ENCODE data around the gene TRMT61A.

Gene TRMT61A

GRCh38 chr14:103535891-103536565 lies 7.0 kb downstream of the TRMT61A start:
- DNase-seq: no peak

GRCh38 chr14:103536693-103537092 lies 7.7 kb downstream of the TRMT61A start:
- DNase-seq: no peak

DNA sequence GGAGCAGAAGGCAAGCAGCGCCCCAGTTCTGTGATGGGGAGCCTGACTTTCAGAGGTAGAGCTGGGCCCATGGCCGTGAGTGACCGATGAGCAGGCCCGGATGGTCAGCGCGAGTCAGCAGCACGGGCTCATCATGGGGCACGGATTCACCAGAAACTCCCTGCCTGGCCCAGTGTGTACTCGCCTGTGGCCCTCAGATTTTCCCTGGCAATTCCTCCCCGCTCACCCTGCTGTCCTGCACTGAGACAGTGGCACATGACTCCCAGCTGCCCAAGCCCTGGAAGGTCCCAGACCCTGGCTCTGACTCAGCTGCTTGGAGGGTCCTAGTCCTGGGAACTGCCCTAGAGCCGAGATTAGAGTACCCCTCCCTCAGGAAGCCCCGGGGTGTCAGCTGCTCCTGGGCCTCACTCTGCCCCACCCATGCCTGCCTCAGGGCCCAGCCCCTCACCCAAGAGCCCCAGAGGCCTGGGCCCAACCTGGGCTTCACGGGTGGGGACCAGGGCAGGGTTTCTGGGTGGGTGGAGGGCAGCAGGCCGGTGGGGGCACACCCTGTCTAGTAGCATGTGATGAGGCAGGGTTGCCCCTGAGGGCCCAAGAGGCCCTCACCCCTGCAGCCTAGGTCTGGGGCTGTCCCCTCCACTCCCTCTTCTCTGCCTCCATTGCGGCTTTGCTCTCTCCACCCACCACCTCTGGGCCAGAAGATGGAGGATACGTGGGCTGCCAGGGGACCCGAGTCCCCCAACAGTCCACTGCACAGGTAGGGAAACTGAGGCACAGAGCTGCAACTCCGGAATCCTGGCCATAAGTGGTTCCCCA lies 8.4 kb downstream of the TRMT61A start:
- DNase-seq: no peak

GRCh38 chr14:103538291-103539055 lies 9.5 kb downstream of the TRMT61A start:
- peak; percentile 55 for DNase-seq

- DNase-seq: no peak
Observed at GRCh38 chr14:103539056-103539825, 10.2 kb downstream of the TRMT61A start.

- DNase-seq: no peak
Observed at GRCh38 chr14:103540821-103541708, 12.1 kb downstream of the TRMT61A start.

GRCh38 chr14:103541709-103542604 lies 13.0 kb downstream of the TRMT61A start:
- DNase-seq: no peak

DNA sequence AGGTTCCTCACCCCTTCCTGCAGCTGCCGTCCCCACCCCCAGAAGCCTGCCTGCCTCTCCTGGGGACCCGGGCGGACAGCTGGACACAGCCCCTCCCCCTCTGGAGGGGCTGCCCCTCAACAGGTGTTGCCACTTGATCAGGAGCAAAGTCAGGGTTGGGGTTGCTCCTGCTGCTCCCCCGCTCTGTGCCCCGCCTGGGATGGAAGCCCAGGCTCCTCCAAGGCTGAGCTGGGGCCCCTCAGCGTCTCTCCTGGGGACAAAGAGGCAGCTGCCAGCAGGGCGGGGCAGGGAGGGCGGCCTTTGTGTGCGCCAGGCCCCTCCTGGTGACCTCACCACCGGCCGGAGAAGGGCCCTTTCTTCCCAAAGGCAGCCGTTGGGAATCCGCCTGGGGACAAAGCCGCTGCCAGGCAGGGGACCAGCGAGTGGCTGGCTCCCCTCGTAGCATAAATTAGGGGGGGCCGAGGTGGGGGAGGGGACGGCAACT lies 13.7 kb downstream of the TRMT61A start:
- peak; percentile 85 for DNase-seq

DNA sequence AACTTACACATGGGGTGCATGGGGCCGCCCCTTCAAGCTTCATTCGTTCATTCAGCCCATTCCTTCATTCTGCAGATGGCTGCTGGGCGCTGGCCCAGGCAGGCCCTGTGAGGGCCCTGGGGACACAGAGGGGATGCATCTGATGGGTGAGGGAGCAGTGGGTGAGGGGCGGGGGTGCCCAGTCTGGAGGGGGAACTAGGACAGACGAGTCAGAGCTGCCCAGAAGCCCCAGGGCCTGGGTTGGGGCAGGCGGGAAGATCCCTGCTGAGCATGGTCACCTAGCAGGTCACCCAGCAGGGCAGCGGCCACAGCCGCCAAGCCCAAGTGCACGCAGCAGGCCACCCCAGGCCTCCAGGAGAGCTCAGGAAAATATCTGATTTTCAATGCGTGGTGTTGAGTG lies 14.1 kb downstream of the TRMT61A start:
- peak; percentile 36 for DNase-seq

DNA sequence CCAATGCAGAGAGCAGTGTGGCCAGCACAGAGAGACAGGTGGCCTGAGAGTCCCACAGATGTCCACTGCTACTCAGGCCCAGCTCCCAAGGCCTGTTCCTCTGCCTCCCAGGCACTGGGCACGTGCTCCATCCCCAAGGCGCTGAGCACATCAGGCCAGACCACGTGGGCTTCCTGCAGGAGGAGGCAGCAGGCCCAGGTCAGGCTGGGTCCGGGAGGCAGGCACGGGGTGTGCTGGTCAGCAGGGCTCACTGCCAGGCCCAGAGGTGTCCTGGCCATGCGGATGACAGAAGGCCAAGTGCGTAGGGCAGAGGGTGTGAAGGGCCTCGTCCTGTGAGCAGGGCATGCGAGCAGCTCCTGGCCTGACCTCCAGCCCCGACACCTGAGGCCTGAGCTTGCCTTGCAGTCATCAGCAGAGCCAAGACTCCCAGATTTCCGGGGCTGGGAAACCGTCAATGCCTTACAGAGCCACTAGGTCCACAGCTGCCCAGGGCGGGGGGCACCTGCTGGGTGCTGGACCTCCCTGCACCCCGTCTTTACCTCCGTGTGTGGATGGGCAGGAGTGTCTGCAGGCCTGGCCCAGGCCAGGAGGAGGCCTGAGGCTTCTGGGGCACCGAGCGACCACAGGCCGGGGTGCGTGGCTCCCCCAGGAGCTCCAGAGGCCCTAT lies 14.9 kb downstream of the TRMT61A start:
- peak; percentile 50 for DNase-seq

GRCh38 chr14:103544388-103545218 lies 15.6 kb downstream of the TRMT61A start:
- DNase-seq: peak; percentile 87

DNA sequence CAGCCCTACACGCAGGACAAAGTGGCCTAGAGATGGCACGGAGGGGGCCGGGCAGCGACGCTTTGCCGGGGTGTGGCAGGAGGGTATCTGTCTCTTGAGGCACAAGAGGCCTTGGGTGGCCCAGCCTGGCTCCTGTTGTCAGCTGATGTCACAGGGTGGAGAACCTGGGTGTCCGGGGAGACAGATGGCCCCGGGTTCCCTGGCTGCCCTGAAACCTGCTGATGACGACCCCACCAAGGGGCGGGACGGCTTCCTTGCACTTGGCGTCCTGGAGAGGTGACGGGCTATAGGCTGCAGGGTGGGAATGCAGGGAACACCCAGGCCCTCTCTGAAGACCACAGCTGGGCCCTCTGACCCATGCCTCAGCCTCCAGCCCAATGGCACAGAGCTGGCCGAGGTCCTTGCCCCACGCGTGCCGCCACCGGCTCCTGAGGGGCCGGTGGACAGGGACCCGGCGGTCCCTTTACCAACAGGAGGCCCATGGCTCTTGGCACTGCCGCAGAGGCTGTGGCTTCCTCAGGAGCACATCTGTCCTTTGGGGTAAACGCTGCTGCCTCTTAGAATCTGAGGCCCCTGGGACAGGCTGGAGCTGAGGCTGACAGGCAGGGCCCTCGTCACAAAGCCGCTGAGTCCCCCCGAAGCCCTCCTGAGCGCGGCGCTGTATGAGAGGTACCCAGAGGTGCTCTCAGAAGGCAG lies 16.4 kb downstream of the TRMT61A start:
- DNase-seq: peak; percentile 29

DNA sequence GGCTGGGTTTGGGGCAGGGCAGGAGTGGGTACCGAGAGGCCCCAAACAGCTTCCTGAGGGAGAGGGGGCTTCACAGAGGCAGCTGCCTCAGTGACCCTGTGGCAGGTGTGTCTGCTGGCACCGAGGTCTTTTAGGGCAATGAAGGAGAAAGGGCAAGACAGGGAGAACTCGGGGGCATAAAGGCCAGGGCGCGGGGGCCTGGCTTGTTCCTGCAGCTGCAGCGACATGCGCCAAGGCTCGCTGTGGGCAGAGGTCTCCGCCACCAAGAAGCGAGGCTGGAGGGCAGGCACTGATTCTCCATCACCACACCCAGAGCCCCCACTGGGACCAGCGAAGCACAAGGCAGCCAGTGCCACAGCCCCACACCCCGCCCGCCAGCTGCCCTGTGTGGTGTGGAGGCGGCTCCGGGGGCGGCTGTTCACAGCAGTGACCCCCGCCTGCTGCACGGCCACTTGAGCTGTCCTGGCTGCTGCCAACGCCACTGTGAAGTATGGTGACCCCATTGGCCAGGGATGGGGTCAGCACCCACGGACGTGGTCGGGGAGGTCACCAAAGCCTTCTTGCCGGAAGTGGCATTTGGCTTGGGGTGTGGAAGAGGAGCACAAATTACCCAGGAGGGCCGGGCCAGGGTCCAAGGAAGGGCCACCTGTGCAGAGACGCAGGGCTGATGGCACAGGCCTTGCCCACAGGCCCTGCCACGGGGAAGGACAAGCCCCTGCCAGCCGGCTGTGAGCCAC lies 17.1 kb downstream of the TRMT61A start:
- DNase-seq: peak; percentile 45

- peak; percentile 82 for DNase-seq
Observed at GRCh38 chr14:103546652-103547454, 17.9 kb downstream of the TRMT61A start.

GRCh38 chr14:103547455-103547940 lies 18.5 kb downstream of the TRMT61A start:
- DNase-seq: no peak

- peak; percentile 26 for DNase-seq
Observed at GRCh38 chr14:103547941-103548462, 19.0 kb downstream of the TRMT61A start.
